Measurements from ENCODE around the gene ADAMTS9.
A peak's percentile ranks its signal among the peaks of the same experiment; 100 is the strongest.

The ADAMTS9 gene

GRCh38 chr3:64685800-64686445 lies 1.9 kb downstream of the ADAMTS9 start:
- peak; percentile 62 to 67 for DNase-seq

DNA sequence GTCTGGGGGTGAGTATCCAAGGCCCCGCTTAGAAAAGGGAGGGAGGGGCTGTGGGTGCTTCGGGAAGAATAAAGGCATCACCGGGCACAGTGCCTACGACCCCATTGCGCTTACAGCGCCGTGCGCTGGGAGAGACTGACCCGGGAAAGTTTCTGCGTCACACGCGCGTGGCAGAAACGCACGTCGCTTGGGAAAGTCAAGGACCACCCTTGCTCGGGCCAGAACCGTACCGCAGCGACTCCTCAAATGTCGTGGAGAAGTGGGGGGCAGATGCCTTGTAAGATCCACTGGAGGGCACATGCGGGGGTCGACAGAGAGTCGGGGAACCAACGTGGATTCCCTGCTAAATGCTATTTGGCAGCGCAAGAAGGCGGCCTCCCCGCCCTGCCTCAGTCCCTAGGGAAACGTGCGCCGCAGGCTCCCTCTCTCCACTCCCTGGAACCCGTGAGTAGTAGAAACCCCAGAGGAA lies 2.4 kb downstream of the ADAMTS9 start:
- no peak for DNase-seq

DNA sequence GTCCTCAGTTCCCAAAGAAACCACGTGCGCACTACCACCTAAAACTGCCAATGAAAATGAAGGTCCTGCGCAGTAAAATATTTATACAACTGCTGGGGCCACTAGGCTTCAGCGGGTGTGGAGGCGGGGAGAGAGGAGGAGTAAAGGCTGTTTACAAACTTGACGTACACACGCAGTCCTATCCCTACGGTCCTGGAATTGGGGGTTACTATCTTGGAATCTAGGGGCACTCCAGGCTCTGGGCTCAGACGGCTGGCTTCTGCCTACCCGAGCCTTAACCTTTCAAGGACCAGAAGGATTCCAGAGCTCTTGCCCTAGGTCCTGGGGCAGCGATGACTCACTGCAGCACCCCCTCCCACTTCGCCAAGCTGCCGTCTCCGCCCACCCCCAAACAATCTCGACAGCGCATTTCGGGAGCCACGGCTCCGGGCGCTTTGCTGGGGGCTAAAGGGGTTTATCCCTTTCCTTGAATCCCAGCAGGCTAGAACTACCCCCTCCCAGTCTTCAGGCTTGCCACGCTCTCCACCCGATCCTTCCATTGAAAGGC lies 3.0 kb downstream of the ADAMTS9 start:
- DNase-seq = no peak

DNA sequence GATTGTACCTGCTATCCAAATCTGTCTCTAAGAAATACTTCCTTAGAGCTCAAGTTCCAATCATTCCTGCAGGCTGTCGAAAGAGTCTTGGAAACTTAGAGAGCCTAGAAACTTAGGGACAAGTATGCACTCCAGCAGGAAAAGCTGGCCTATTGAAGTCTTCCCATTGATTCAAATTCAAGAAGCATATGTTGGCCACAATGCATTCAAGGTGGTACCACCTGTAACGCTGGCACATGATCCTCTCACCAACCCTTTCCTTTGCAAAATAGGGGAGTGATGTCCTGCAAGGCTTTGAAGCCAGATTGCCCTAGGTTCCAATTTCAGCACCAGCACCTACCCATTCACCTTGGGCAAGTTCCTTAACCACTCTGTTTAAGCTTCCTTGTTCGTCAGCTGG lies 6.0 kb downstream of the ADAMTS9 start:
- no peak for DNase-seq

GRCh38 chr3:64681015-64681414 lies 6.8 kb downstream of the ADAMTS9 start:
- DNase-seq = no peak

GRCh38 chr3:64680334-64680733 lies 7.5 kb downstream of the ADAMTS9 start:
- DNase-seq = no peak

- no peak for DNase-seq
These were observed 9.7 kb downstream of the ADAMTS9 start for GRCh38 chr3:64677961-64678716.

GRCh38 chr3:64676831-64677230 lies 11.0 kb downstream of the ADAMTS9 start:
- no peak for DNase-seq

GRCh38 chr3:64675687-64676247 lies 12.0 kb downstream of the ADAMTS9 start:
- DNase-seq = no peak

GRCh38 chr3:64674591-64675076 lies 13.2 kb downstream of the ADAMTS9 start:
- DNase-seq = no peak

DNA sequence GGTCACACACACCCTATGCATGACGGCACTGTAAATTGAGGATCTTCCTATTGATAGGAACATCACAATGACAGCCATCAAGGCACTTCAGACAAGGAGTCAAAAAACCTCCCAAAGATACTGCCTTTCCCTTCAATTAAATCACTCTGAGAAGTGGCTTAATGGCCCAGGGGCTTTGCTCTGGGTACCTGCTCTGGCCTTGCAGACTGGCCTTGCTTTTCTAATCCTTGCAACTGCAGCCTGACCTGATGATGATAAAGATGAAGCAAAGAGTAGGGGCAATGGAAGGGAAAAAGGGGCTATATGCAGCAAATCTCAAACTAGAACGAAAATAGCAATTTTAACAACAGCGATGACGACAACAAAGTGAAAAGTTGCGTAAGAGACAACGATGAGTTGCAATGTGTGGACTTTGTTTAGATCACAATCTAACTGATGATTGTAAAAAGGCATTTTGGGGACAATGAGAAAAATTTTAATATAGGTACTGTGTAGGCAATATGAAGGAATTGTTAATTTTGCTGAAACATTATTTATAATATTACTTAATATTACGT lies 14.6 kb downstream of the ADAMTS9 start:
- no peak for DNase-seq

DNA sequence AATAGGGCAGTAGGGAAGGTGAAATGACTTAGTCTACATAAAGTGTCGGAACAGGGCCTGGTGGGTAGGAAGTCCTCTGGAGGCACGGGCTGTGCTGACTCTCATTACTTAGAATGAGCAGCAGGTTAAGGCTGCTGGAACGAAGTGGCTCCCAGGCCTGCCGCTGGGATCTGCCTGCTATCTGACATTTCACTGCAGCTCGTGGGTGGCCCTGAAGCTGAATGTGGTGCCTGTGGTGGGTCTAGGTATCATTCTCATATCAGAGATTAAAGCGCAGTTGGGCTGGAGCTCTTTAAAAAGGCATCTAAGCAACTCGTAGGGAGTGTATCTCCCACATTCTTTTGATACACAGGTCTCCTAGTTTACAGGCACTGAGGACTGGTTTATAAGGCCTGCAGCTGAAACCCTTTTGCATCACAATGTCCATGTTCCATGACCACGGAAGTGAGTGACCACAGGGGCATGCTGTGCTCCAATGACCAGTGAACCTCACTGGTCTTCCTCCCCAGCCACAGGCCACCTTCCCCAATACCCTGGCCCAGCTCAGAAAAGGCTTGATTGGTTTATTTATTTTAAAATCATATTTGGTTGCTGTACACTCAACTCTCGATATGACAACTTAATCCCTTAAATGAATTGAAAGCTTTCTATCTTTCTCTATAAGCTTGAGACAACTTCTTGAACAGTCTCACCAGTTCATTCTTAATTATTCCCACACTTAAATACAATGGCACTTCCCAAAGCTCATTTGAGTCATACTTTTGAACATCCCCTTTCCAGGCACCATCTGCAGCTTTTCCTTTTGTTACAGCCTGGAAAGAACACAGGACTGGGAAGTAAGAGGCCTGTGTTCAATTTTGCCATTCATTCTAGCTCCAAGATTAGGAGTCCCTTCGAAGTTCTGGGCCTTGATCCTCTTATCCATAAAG lies 19.0 kb downstream of the ADAMTS9 start:
- no peak for DNase-seq

GRCh38 chr3:64667887-64668581 lies 19.8 kb downstream of the ADAMTS9 start:
- no peak for DNase-seq

DNA sequence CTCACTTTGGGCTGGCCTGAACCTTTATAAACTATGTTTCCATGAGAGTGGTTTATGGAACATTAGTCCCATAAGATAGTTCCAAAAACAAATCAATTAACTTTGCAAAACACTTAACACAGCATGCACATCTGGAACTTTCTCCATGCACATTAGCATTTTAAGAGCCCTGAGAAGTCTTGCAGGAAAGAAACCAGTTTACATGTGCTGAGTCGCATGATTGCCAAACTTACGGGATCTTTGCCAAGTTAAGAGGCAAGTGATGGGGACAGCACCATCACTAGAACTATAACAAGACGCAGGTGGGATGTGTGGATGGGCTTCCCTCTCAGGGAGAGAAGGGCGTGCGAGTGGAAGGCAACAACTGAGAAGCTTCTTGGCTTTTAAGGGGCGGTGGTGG lies 20.7 kb downstream of the ADAMTS9 start:
- no peak for DNase-seq

DNA sequence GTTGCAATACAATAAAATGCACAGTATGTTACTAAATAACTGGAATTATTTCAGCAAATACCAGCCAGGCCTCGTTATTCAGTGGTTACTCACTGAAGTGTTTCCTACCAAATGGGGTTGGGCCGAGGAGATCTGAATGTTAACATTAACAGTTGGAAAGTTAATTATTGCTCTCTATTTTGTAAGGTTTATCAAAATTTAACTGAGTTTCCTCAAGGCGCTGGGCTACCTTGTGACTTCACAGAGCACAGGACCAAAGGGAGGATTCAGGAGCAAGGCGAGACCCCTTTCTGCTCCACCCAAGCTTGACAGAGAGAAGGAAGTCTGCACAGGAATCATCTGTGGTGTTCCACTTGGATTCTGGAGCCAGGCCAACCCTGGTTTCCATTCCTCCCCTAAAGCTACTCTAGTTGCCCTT lies 21.6 kb downstream of the ADAMTS9 start:
- no peak for DNase-seq

DNA sequence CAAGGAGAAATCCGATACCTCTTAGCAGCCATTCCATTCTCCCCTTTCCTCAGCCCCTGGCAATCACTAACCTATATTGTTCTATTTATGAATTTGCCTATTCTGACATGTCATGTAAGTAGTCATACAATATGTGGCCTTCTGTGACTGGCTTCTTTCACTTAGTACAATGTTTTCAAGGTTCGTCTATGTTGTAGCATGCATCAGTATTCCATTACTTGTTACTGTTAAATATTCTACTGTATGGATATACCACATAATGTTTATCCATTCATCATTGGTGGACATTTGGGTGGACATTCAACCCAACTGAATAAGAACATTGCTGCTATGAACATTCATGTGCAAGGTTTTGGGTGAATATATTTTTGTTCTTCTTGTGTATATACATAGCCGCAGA lies 23.4 kb downstream of the ADAMTS9 start:
- DNase-seq = no peak

DNA sequence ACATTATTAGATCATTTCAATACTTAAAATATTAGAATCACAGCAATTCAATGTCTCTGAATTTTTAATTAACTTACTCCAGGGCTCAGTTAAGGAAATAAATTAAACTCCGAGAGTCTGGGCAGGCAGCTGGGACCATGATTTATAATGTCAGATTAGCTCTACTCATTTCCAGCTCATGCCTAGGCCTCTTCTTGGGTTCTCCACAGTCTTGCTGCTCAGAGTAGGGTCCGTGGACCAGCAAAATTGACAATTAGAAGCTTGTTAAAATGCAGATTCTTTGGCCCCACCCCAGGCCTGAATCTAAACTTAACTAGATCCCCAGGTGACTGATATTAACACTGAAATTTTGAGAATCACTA lies 28.2 kb downstream of the ADAMTS9 start:
- no peak for DNase-seq

GRCh38 chr3:64658001-64658400 lies 29.8 kb downstream of the ADAMTS9 start:
- no peak for DNase-seq

DNA sequence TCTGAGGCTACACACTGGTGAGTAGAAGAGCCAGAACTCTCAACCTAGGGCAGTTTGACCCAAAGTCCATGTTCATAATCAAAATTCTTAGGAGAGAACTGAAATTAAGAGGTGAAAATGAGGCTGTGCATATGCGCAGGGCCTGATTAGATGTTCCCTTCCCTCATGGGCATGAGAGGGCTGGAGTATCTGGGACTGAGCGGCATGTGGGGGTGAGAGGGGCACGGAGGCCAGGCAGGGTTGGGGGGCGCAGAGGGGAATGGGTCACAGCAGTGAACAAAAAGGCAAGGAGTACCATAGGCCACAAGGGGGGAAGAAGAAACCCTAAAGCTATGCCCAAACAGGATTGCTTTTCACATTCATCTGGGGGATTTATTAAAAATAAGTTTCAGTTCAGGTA lies 31.3 kb downstream of the ADAMTS9 start:
- DNase-seq = no peak

GRCh38 chr3:64655160-64655559 lies 32.6 kb downstream of the ADAMTS9 start:
- DNase-seq = no peak

- no peak for DNase-seq
These were observed 33.8 kb downstream of the ADAMTS9 start for GRCh38 chr3:64654013-64654412.

- DNase-seq = no peak
These were observed 34.7 kb downstream of the ADAMTS9 start for GRCh38 chr3:64653101-64653500.
